ENCODE measurements around the gene GBP1. TPM values are rescaled to one million over a fixed set of nuclear protein-coding genes. Genes with fewer than 3 reads are reported as not detected.
"Not testable (repeated sequence)": the region's sequence is repeated elsewhere in the genome, so short reads cannot be mapped to it uniquely, and the experiment has no call there.

The GBP1 gene
- total RNA-seq, 1 donor: 32.2 TPM

DNA sequence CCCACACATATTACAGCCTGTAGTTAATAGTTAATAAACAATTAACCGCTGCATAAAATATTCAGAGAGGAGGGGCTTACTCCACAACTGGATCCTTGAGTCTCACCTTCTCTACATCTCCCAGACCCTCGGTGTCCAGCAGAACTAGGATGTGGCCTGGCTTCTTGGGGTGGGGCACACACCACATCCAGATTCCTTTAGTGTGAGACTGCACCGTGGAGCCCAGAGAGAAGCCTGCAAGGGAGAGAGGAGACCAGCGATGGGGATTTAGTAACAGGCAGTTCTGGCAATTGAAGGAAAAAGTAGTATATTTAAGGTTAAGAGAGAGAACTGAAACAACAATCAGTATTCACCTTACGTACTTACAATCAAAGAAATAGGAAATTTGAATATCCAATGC is 4.9 kb downstream of the GBP1 start:
- Histone ChIP-seq H4K20me1 (ENCODE audit: insufficient read depth, low read length) (no peaks in the 10 kb centered on the region), H3K36me3 (ENCODE audit: insufficient read depth, low read length) (peaks cover 41% of the 10 kb centered on the region), H3K79me2 (ENCODE audit: insufficient read depth, low read length) (peaks cover 16% of the 10 kb centered on the region), H3K4me2 (ENCODE audit: insufficient read depth, low read length) (no peak overlapping the region), H2AFZ (ENCODE audit: low read length) (no peak overlapping the region), H3K4me1 (ENCODE audit: insufficient read depth, low read length) (peaks cover 7% of the 10 kb centered on the region), H3K27ac (ENCODE audit: low read depth, low read length) (no peak overlapping the region), H3K4me3 (ENCODE audit: insufficient read depth, low read length) (no peak overlapping the region), H3K27me3 (ENCODE audit: insufficient read depth, low read length) (no peaks in the 10 kb centered on the region), H3K9me3 (ENCODE audit: low read depth, low read length) (no peaks in the 10 kb centered on the region)
- DNase-seq (ENCODE audit: insufficient read length, low spot score, missing footprints): no peak
- TF ChIP-seq, protein P1, sequence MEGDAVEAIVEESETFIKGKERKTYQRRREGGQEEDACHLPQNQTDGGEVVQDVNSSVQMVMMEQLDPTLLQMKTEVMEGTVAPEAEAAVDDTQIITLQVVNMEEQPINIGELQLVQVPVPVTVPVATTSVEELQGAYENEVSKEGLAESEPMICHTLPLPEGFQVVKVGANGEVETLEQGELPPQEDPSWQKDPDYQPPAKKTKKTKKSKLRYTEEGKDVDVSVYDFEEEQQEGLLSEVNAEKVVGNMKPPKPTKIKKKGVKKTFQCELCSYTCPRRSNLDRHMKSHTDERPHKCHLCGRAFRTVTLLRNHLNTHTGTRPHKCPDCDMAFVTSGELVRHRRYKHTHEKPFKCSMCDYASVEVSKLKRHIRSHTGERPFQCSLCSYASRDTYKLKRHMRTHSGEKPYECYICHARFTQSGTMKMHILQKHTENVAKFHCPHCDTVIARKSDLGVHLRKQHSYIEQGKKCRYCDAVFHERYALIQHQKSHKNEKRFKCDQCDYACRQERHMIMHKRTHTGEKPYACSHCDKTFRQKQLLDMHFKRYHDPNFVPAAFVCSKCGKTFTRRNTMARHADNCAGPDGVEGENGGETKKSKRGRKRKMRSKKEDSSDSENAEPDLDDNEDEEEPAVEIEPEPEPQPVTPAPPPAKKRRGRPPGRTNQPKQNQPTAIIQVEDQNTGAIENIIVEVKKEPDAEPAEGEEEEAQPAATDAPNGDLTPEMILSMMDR (IDR thresholded peaks at IDR 0.05; ENCODE audit: extremely low read depth, low read depth, low read length): no peak

DNA sequence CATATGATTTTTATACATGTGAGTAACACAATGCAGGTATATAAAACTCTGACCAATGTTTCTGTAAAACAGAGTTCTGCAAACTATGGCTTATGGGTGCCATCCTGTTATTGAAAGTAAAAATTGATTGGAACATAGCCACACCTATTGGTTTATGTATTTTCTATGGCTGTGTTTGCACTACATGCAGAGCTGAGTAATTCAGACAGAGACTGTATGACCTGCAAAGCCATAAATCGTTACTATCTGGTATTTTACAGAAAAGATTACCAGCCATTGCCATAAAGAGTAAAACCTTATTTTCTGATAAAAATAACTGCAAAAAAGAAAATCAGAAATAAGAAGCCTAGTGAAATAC is 13.1 kb downstream of the GBP1 start:
- no peaks in the 10 kb centered on the region for H3K27me3 ChIP-seq (ENCODE audit: insufficient read depth, low read length)
- H3K79me2 ChIP-seq (ENCODE audit: insufficient read depth, low read length): no peaks in the 10 kb centered on the region
- TF ChIP-seq, protein P1 (IDR thresholded peaks at IDR 0.05; ENCODE audit: extremely low read depth, low read depth, low read length): no peak
- H3K27ac ChIP-seq (ENCODE audit: low read depth, low read length): no peak overlapping the region
- no peak overlapping the region for H3K4me3 ChIP-seq (ENCODE audit: insufficient read depth, low read length)
- DNase-seq (ENCODE audit: insufficient read length, low spot score, missing footprints): no peak
- H3K9me3 ChIP-seq (ENCODE audit: low read depth, low read length): no peaks in the 10 kb centered on the region
- no peaks in the 10 kb centered on the region for H3K4me1 ChIP-seq (ENCODE audit: insufficient read depth, low read length)
- H3K4me2 ChIP-seq (ENCODE audit: insufficient read depth, low read length): no peak overlapping the region
- no peaks in the 10 kb centered on the region for H4K20me1 ChIP-seq (ENCODE audit: insufficient read depth, low read length)
- no peak overlapping the region for H2AFZ ChIP-seq (ENCODE audit: low read length)
- H3K36me3 ChIP-seq (ENCODE audit: insufficient read depth, low read length): peaks cover 44% of the 10 kb centered on the region

- Histone ChIP-seq H3K27me3 (ENCODE audit: insufficient read depth, low read length) (no peaks in the 10 kb centered on the region), H3K27ac (ENCODE audit: low read depth, low read length) (no peak overlapping the region), H3K4me2 (ENCODE audit: insufficient read depth, low read length) (no peak overlapping the region), H4K20me1 (ENCODE audit: insufficient read depth, low read length) (no peaks in the 10 kb centered on the region), H3K4me3 (ENCODE audit: insufficient read depth, low read length) (no peak overlapping the region), H2AFZ (ENCODE audit: low read length) (no peak overlapping the region), H3K9me3 (ENCODE audit: low read depth, low read length) (no peaks in the 10 kb centered on the region), H3K36me3 (ENCODE audit: insufficient read depth, low read length) (peaks cover 38% of the 10 kb centered on the region), H3K4me1 (ENCODE audit: insufficient read depth, low read length) (no peaks in the 10 kb centered on the region), H3K79me2 (ENCODE audit: insufficient read depth, low read length) (no peaks in the 10 kb centered on the region)
- TF ChIP-seq, protein P1 (IDR thresholded peaks at IDR 0.05; ENCODE audit: extremely low read depth, low read depth, low read length): no peak
- no peak for DNase-seq (ENCODE audit: insufficient read length, low spot score, missing footprints)
Measured at GRCh38 chr1:89051300-89051954, 13.6 kb downstream of the GBP1 start.

DNA sequence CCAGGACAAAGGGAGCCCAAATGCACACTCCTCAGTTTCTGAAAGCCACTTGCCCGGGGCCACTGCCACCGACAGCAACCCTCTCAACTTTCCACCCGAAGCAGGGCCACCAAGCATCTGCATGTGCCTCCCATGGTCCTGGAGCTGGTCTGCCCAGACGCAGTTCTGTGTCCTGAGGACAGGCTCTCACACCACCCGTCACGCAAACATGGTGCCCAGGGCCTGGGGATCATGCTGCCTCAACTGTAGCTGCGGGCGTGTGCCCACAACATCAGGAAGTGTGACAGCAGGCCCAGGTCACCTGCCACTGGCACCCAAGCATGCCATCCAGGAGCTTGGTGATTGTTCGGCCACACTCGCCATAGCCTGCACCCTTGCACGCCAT is 14.4 kb downstream of the GBP1 start:
- no peaks in the 10 kb centered on the region for H3K79me2 ChIP-seq (ENCODE audit: insufficient read depth, low read length)
- TF ChIP-seq, protein P1 (IDR thresholded peaks at IDR 0.05; ENCODE audit: extremely low read depth, low read depth, low read length): no peak
- H3K36me3 ChIP-seq (ENCODE audit: insufficient read depth, low read length): peaks cover 31% of the 10 kb centered on the region
- H3K4me1 ChIP-seq (ENCODE audit: insufficient read depth, low read length): no peaks in the 10 kb centered on the region
- no peaks in the 10 kb centered on the region for H3K9me3 ChIP-seq (ENCODE audit: low read depth, low read length)
- no peak overlapping the region for H2AFZ ChIP-seq (ENCODE audit: low read length)
- no peaks in the 10 kb centered on the region for H3K27me3 ChIP-seq (ENCODE audit: insufficient read depth, low read length)
- H3K4me2 ChIP-seq (ENCODE audit: insufficient read depth, low read length): no peak overlapping the region
- H4K20me1 ChIP-seq (ENCODE audit: insufficient read depth, low read length): no peaks in the 10 kb centered on the region
- no peak for DNase-seq (ENCODE audit: insufficient read length, low spot score, missing footprints)
- H3K27ac ChIP-seq (ENCODE audit: low read depth, low read length): no peak overlapping the region
- H3K4me3 ChIP-seq (ENCODE audit: insufficient read depth, low read length): no peak overlapping the region

DNA sequence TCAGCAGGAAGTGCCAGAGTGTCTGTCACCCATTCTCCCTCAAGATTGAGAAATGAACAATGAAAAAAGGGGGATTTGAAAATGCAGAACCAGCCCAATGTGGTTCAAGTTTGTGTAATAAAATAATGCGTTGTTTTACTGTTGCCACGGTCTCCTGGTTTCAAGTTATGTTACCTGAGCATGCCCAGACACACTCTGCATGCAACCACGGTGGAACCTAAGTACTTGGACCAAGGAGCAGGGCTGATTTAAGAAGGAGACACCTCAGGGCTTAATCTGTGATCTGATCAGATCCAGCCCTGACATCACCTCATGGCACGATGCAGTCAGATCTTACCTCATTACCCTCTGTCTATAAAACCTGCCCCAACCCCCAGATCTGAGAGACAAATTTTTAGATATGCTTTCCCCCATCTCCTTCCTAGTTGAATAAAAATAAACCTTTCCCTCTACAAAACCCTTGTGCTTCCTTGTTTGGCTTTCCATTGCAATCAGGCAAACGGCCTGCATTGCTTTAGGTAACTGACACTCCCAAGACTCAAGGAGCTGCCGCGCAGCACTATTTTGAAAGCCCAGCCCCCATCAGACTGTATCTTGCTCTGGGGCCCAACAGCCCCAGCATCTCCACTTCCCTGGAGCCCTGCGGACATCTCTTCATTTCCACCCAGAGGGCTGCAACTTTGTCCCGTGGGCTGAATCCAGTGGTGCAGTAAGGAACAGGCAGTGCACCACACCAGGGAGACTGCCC is 14.9 kb downstream of the GBP1 start:
- H3K9me3 ChIP-seq (ENCODE audit: low read depth, low read length); H2AFZ ChIP-seq (ENCODE audit: low read length); DNase-seq (ENCODE audit: insufficient read length, low spot score, missing footprints); H3K4me1 ChIP-seq (ENCODE audit: insufficient read depth, low read length); H4K20me1 ChIP-seq (ENCODE audit: insufficient read depth, low read length); H3K4me2 ChIP-seq (ENCODE audit: insufficient read depth, low read length); H3K27ac ChIP-seq (ENCODE audit: low read depth, low read length); H3K4me3 ChIP-seq (ENCODE audit: insufficient read depth, low read length); H3K79me2 ChIP-seq (ENCODE audit: insufficient read depth, low read length); H3K27me3 ChIP-seq (ENCODE audit: insufficient read depth, low read length): not testable (repeated sequence)
- H3K36me3 ChIP-seq (ENCODE audit: insufficient read depth, low read length): peaks cover 28% of the 10 kb centered on the region

DNA sequence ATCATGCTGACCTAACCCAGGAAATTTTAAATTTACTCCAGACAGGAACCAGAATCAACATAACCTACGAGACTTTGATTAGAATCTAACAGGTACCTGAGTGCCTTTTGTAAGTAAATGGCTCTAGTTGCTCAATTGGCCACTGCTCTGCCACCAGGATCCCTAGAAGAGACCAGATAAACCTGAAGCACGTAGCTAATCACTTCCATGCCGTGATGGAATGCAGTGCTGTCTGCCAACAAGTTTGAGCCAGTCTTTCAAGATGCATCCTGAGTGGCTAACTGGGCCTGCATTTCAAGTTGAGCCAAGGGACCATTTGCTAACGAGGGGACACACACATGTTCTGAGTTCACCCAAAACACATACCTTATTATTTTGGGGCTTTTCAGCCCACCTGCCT is 15.8 kb downstream of the GBP1 start:
- H3K79me2 ChIP-seq (ENCODE audit: insufficient read depth, low read length); H3K27me3 ChIP-seq (ENCODE audit: insufficient read depth, low read length); H3K4me1 ChIP-seq (ENCODE audit: insufficient read depth, low read length); H4K20me1 ChIP-seq (ENCODE audit: insufficient read depth, low read length); H3K27ac ChIP-seq (ENCODE audit: low read depth, low read length); H3K4me2 ChIP-seq (ENCODE audit: insufficient read depth, low read length); H3K9me3 ChIP-seq (ENCODE audit: low read depth, low read length); H2AFZ ChIP-seq (ENCODE audit: low read length); DNase-seq (ENCODE audit: insufficient read length, low spot score, missing footprints); H3K4me3 ChIP-seq (ENCODE audit: insufficient read depth, low read length): not testable (repeated sequence)
- H3K36me3 ChIP-seq (ENCODE audit: insufficient read depth, low read length): peaks cover 22% of the 10 kb centered on the region

All from osteoblast (primary cell).